HG03342 (cell line): ENCODE data around the gene WDR7.

ENCODE experiments used
- ATAC-seq: cut with Tn5 transposase; IDR thresholded peaks from one replicate; pipeline ENCODE4 v1.9.1; 2021; ENCODE audit warnings: mild to moderate bottlenecking, moderate library complexity; ENCODE audit not compliant: unreplicated experiment

The WDR7 gene

GRCh38 chr18:56650944-56651770 is at the start of gene WDR7:
TSS of gene WDR7 (plus strand) at chr18:56651359. CDS start at chr18:56672516, 21,157 bp downstream.
- ATAC-seq, result peak; percentile 96

- no peak for ATAC-seq
These were observed 44.5 kb upstream of the WDR7 start for GRCh38 chr18:56606618-56607017.

- ATAC-seq, result no peak
These were observed 35.2 kb upstream of the WDR7 start for GRCh38 chr18:56615738-56616520.

GRCh38 chr18:56627991-56628390 is 23.2 kb upstream of the WDR7 start:
- ATAC-seq, result no peak

- no peak for ATAC-seq
These were observed 18.8 kb upstream of the WDR7 start for GRCh38 chr18:56632070-56633022.

GRCh38 chr18:56635007-56635406 is 16.2 kb upstream of the WDR7 start:
- no peak for ATAC-seq

- no peak for ATAC-seq
These were observed 14.0 kb upstream of the WDR7 start for GRCh38 chr18:56637176-56637575.

- ATAC-seq, result peak; percentile 20
These were observed 13.4 kb upstream of the WDR7 start for GRCh38 chr18:56637711-56638231.

- peak; percentile 94 for ATAC-seq
These were observed 12.7 kb upstream of the WDR7 start, which contains the start of gene TXNL1 for GRCh38 chr18:56638232-56639103. TSS of gene TXNL1 (minus strand) at chr18:56638592. CDS start at chr18:56638440, 152 bp downstream.

- ATAC-seq, result peak; percentile 10
These were observed 12.1 kb upstream of the WDR7 start for GRCh38 chr18:56639104-56639381.

GRCh38 chr18:56639571-56639970 is 11.6 kb upstream of the WDR7 start:
- no peak for ATAC-seq

GRCh38 chr18:56641714-56642337 is 9.3 kb upstream of the WDR7 start:
- ATAC-seq, result no peak

GRCh38 chr18:56643381-56643780 is 7.8 kb upstream of the WDR7 start:
- no peak for ATAC-seq

GRCh38 chr18:56645415-56646016 is 5.6 kb upstream of the WDR7 start:
- no peak for ATAC-seq

- no peak for ATAC-seq
These were observed 4.1 kb upstream of the WDR7 start for GRCh38 chr18:56647071-56647470.

- no peak for ATAC-seq
These were observed 2.9 kb upstream of the WDR7 start for GRCh38 chr18:56647951-56648893.

GRCh38 chr18:56649996-56650395 is 1.2 kb upstream of the WDR7 start:
- no peak for ATAC-seq

GRCh38 chr18:56651771-56652092 is 573 bp downstream of the WDR7 start:
- ATAC-seq, result no peak
